Testis (tissue), 3 donors: ENCODE results near the gene FMNL2. TPM values are rescaled to one million over a fixed set of nuclear protein-coding genes. Genes with fewer than 3 reads are reported as not detected.
A peak's percentile ranks its signal among the peaks of the same experiment; 100 is the strongest.

ENCODE experiments used
- DNase-seq: peaks from one replicate; pipeline ENCODE4 v3.0.0-alpha.2; 2019
- H3K27ac ChIP-seq, 2 donors: fragments of 200-600 bp; sonication (generic); one replicate each; pipeline ENCODE4 v1.5.1; 2019
- H3K27me3 ChIP-seq: fragments of 200-600 bp; sonication (generic); one replicate; pipeline ENCODE4 v1.5.1; 2019
- H3K36me3 ChIP-seq: fragments of 200-600 bp; sonication (generic); one replicate; pipeline ENCODE4 v1.5.1; 2017; ENCODE audit warnings: low read depth; ENCODE audit errors: missing control alignments
- H3K4me1 ChIP-seq: fragments of 200-600 bp; sonication (generic); one replicate; pipeline ENCODE4 v1.5.1; 2019
- H3K4me3 ChIP-seq, 2 donors: fragments of 200-600 bp; sonication (generic); one replicate each; pipeline ENCODE4 v1.5.1; 2017 to 2019
- H3K9me3 ChIP-seq: fragments of 200-600 bp; sonication (generic); one replicate; pipeline ENCODE4 v1.5.1; 2017
- POLR2A ChIP-seq: fragments of 450-650 bp; IDR thresholded peaks from one replicate; pipeline ENCODE4 v1.6.1; 2017; ENCODE audit warnings: antibody characterized with exemption, mild to moderate bottlenecking, moderate library complexity
- WGBS, 2 donors: methylation state at CpG; one replicate each; pipeline ENCODE4 v1.1.5; 2018; 5-methylcytosine and 5-hydroxymethylcytosine counted together
- intact Hi-C: fragments of 100-400 bp; cut with DNase I; formaldehyde crosslinking; loops from one replicate; pipeline ENCODE4 v1.15.1; 2023; ENCODE audit warnings: low total_unique reads
- polyA plus RNA-seq: library from polyadenylated mRNA; stranded (reverse); fragments of 350-450 nt; fragmentation: Illumina TruSeq; extraction: RNeasy Lipid Tissue Mini Kit (QIAGEN cat#74804); gene quantifications from one replicate; pipeline ENCODE4 v1.2.3, GENCODE V29; 2014; ENCODE audit warnings: low read depth, low replicate concordance; ENCODE audit not compliant: insufficient read depth
- total RNA-seq, 2 donors: library from RNA; depleted of rRNA; stranded (reverse); fragments of >200 nt; gene quantifications; one replicate each; pipeline ENCODE4 v1.2.3, GENCODE V29; 2016
- TF ChIP-seq, protein P1 (sequence below), 3 experiments: fragments of 450-650 bp in 2 of 3; fragments of 200-600 bp in 1 of 3; sonication (generic) in 1 of 3; IDR thresholded peaks; one replicate each; pipeline ENCODE4 v1.5.1; 2016 to 2019; ENCODE audit warnings: antibody characterized with exemption in 3 of 3, mild to moderate bottlenecking in 2 of 3, moderate library complexity in 1 of 3

The FMNL2 gene
- total and polyA plus RNA-seq, 3 donors from 2014 or later = 15.4 to 19.8 (median 16.8) TPM

DNA sequence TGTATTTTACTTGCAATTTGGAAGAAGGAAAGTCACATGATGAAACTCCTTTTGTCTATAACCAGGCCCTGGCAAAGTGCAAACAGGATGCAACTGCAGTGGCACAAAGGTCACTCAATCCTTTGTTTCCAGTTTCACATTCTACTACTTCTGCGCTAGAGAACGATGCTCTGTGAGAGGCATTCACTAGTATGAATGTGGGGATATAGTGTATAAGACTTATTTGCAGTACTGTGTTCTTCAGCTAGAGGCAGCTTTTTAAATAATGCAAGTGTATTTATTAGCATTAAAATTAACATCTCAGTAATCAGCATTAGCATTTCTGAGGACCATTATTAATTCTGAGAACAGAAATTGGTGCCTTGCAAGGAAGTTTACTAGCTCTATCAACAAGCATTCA, 313.4 kb downstream of the FMNL2 start:
- no peak overlapping the region for H3K27ac ChIP-seq
- no peaks in the 10 kb centered on the region for H3K36me3 ChIP-seq
- TF ChIP-seq, protein P1, sequence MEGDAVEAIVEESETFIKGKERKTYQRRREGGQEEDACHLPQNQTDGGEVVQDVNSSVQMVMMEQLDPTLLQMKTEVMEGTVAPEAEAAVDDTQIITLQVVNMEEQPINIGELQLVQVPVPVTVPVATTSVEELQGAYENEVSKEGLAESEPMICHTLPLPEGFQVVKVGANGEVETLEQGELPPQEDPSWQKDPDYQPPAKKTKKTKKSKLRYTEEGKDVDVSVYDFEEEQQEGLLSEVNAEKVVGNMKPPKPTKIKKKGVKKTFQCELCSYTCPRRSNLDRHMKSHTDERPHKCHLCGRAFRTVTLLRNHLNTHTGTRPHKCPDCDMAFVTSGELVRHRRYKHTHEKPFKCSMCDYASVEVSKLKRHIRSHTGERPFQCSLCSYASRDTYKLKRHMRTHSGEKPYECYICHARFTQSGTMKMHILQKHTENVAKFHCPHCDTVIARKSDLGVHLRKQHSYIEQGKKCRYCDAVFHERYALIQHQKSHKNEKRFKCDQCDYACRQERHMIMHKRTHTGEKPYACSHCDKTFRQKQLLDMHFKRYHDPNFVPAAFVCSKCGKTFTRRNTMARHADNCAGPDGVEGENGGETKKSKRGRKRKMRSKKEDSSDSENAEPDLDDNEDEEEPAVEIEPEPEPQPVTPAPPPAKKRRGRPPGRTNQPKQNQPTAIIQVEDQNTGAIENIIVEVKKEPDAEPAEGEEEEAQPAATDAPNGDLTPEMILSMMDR (IDR thresholded peaks at IDR 0.05) = peak in 2 of 3 experiments; percentile 14 to 24
- TF ChIP-seq POLR2A = no peak
- intact Hi-C loops = no loop called here
- peaks cover 7% of the 10 kb centered on the region for H3K4me1 ChIP-seq
- no peaks in the 10 kb centered on the region for H3K27me3 ChIP-seq
- DNase-seq = no peak
- no peaks in the 10 kb centered on the region for H3K9me3 ChIP-seq
- H3K4me3 ChIP-seq = no peak overlapping the region
- 20 to 21% methylated on average over 2 of the region's 2 CpGs for WGBS, 2 donors

DNA sequence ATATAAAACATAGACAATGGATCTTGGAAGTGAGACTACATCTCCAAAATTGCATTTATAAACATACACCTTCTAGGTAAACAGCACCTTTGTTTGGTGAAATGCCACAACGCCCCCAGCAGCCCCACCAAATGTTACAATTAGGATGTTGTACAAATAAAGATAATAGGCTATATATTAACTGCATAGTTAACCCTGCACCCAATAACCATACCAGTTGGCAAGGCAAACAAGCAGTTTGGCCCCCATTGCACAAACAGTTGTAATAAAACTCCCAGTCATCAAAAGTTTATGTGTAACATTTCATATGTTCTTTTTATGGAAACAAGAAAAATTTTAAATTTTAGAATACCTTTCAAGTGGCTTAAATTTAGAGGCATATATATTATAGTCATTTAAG, 315.0 kb downstream of the FMNL2 start:
- DNase-seq = no peak
- TF ChIP-seq, protein P1 (IDR thresholded peaks at IDR 0.05) = no peak
- TF ChIP-seq POLR2A = no peak
- Histone ChIP-seq H3K9me3 (no peaks in the 10 kb centered on the region), H3K27me3 (no peaks in the 10 kb centered on the region), H3K27ac (no peak overlapping the region), H3K36me3 (no peaks in the 10 kb centered on the region), H3K4me1 (peaks cover 7% of the 10 kb centered on the region), H3K4me3 (no peak overlapping the region)
- WGBS, 2 donors = 73 to 84% methylated on average over 1 of the region's 1 CpG
- intact Hi-C loops = no loop called here

DNA sequence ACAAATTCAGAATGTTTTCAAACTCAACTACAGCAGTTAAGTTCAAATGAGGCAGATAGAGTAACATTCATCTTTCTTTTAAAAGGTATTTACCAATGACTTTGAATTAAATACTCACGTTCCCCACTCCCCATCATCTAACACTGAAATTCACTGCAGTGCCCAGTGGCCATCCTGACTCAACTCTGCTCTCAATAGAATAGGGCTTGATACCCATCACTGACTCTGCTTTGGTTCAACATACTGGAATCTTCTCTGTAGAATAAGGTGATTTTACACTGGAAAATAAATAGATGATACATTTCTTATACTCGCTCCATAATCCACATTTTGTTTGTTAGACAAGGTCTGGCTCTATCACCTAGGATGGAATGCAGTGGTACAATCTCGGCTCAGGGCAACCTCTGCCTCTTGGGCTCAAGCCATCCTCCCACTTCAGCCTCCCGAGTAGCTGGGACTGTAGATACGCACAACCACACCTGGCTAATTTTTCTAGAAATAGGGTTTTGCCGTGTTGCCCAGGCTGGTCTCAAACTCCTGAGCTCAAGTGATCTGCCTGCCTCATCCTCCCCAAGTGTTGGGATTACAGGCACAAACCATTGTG, 315.9 kb downstream of the FMNL2 start:
- intact Hi-C loops = no loop called here
- WGBS, 2 donors = 80 to 85% methylated on average over 6 of the region's 6 CpGs
- H3K9me3 ChIP-seq = no peaks in the 10 kb centered on the region
- no peaks in the 10 kb centered on the region for H3K36me3 ChIP-seq
- no peak for TF ChIP-seq POLR2A
- TF ChIP-seq, protein P1 (IDR thresholded peaks at IDR 0.05) = no peak
- no peak for DNase-seq
- H3K27ac ChIP-seq = no peak overlapping the region
- H3K4me1 ChIP-seq = peaks cover 7% of the 10 kb centered on the region
- H3K4me3 ChIP-seq = no peak overlapping the region
- H3K27me3 ChIP-seq = no peaks in the 10 kb centered on the region

DNA sequence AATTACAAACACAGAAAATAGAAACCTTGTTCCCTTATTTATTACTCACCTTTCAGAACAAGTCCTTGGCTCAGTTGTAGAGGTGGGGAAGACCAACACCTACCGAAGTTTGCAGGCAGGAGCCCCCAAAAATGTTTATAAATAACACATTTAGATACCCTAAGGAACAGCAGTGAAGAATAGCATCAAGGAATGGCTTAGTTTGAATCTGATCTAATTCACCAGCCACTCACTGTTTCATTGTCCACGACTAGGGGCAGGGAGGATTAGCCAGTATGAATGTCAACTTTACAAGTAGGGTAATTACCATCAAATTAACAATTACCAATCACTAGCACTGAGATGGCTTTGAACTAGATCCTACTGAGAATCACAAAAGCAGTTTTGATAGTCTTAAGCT, 316.9 kb downstream of the FMNL2 start:
- DNase-seq = no peak
- no peaks in the 10 kb centered on the region for H3K36me3 ChIP-seq
- H3K27me3 ChIP-seq = no peaks in the 10 kb centered on the region

More for the DNA sequence above, 316.9 kb downstream of the FMNL2 start:
- intact Hi-C loops = no loop called here
- H3K27ac ChIP-seq = no peak overlapping the region
- no peaks in the 10 kb centered on the region for H3K9me3 ChIP-seq
- 62 to 64% methylated on average over 2 of the region's 2 CpGs for WGBS, 2 donors
- no peak overlapping the region for H3K4me3 ChIP-seq
- TF ChIP-seq POLR2A = no peak
- TF ChIP-seq, protein P1 (IDR thresholded peaks at IDR 0.05) = no peak
- H3K4me1 ChIP-seq = peaks cover 4% of the 10 kb centered on the region
